Cardiac muscle cell (in vitro differentiated cells and primary cell): ENCODE measurements around the gene PIGC. TPM values are rescaled to one million over a fixed set of nuclear protein-coding genes. Genes with fewer than 3 reads are reported as not detected.

Experiments used
- DNase-seq, 2 donors: peaks; one replicate each; pipeline versions ENCODE4 v3.0.0 to v3.0.0-alpha.2; 2010 to 2017; ENCODE audit warnings: low read depth in 1 of 2, low spot score in 1 of 2
- H3K27ac ChIP-seq: fragments of 200-600 bp; sonication (generic); 2 replicates; pipeline ENCODE4 v1.5.1; 2016
- H3K27me3 ChIP-seq: fragments of 200-600 bp; sonication (generic); 2 replicates; pipeline ENCODE4 v1.6.0; 2016; ENCODE audit warnings: control low read depth
- H3K36me3 ChIP-seq: fragments of 200-600 bp; sonication (generic); 2 replicates; pipeline ENCODE4 v1.5.1; 2016; ENCODE audit warnings: control low read depth
- H3K4me1 ChIP-seq: fragments of 200-600 bp; sonication (generic); 2 replicates; pipeline ENCODE4 v1.8.1; 2017; ENCODE audit warnings: low read depth, mild to moderate bottlenecking, mixed run types
- H3K4me3 ChIP-seq: fragments of 200-600 bp; sonication (generic); 2 replicates; pipeline ENCODE4 v1.5.1; 2016; ENCODE audit warnings: mild to moderate bottlenecking
- H3K9me3 ChIP-seq: fragments of 200-600 bp; sonication (generic); 2 replicates; pipeline ENCODE4 v1.5.1; 2017; ENCODE audit warnings: low read depth, mild to moderate bottlenecking, control low read depth
- polyA plus RNA-seq: library from polyadenylated mRNA; unstranded; fragments of >200 nt; fragmentation: Nextera tagmentation; extraction: Ambion mirVana; gene quantifications from 2 replicates; pipeline ENCODE4 v1.2.1, GENCODE V29; 2016
- total RNA-seq: library from RNA; depleted of rRNA; stranded (reverse); fragments of >200 nt; gene quantifications from 2 replicates; pipeline ENCODE4 v1.2.3, GENCODE V29; 2016
- TF ChIP-seq, protein P1 (sequence below): IDR thresholded peaks from 2 replicates; pipeline ENCODE4 v1.5.1; 2012; ENCODE audit warnings: low read depth, mild to moderate bottlenecking, low read length

Gene PIGC
- total and polyA plus RNA-seq, 2 experiments from 2014 or later: 10.9 to 35.1 TPM

DNA sequence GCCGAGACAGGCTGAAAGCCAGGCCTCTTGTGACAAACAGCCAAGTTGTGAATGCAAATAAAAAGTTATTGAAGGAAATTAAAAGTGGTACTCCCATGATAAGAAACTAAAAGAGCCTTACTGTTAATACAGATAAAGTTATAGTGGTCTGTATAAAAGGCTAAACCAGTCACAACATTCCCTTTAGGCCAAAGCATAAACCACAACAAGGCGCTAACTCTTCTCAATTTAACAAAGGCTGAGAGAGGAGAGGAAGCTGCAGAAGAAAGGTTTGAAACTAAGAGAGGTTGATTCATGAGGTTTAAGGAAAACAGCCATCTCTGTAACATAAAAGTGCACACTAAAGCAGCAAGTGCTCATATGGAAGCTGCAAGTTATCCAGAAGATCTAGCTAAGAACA lies 12.7 kb downstream of the PIGC start:
- TF ChIP-seq, protein P1, sequence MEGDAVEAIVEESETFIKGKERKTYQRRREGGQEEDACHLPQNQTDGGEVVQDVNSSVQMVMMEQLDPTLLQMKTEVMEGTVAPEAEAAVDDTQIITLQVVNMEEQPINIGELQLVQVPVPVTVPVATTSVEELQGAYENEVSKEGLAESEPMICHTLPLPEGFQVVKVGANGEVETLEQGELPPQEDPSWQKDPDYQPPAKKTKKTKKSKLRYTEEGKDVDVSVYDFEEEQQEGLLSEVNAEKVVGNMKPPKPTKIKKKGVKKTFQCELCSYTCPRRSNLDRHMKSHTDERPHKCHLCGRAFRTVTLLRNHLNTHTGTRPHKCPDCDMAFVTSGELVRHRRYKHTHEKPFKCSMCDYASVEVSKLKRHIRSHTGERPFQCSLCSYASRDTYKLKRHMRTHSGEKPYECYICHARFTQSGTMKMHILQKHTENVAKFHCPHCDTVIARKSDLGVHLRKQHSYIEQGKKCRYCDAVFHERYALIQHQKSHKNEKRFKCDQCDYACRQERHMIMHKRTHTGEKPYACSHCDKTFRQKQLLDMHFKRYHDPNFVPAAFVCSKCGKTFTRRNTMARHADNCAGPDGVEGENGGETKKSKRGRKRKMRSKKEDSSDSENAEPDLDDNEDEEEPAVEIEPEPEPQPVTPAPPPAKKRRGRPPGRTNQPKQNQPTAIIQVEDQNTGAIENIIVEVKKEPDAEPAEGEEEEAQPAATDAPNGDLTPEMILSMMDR: no peak
- Histone ChIP-seq H3K36me3 (no peaks in the 10 kb centered on the region), H3K9me3 (no peaks in the 10 kb centered on the region), H3K4me3 (no peak overlapping the region), H3K27ac (no peak overlapping the region), H3K4me1 (no peaks in the 10 kb centered on the region), H3K27me3 (no peaks in the 10 kb centered on the region)
- DNase-seq: no peak

GRCh38 chr1:172430128-172430454 lies 13.8 kb downstream of the PIGC start:
- no peaks in the 10 kb centered on the region for H3K27me3 ChIP-seq
- H3K36me3 ChIP-seq: no peaks in the 10 kb centered on the region
- H3K27ac ChIP-seq: no peak overlapping the region
- DNase-seq: no peak
- no peaks in the 10 kb centered on the region for H3K9me3 ChIP-seq
- TF ChIP-seq, protein P1: no peak
- no peaks in the 10 kb centered on the region for H3K4me1 ChIP-seq
- H3K4me3 ChIP-seq: no peak overlapping the region

GRCh38 chr1:172429331-172430127 lies 14.3 kb downstream of the PIGC start:
- TF ChIP-seq, protein P1: peak; percentile 77
- DNase-seq: peak; percentile 52 to 82
- no peaks in the 10 kb centered on the region for H3K9me3 ChIP-seq

DNA sequence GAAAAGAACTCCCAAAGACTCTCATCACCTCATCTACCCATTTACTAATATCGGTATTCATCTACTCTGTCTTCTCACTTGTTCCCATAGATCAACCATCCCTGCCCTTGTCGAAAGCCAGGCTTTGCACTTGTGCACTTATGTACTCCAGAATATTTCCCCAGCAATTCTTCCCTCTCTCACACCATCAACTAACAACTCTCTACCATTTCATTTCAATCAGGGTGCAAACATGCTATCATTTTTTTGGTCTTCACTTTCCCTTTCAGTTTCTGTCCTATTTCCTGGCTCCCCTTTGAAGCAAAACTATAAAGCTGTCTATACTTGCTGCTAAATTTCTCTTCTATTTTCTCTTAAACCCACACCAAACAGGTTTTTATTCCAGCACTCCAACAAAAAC lies 16.7 kb downstream of the PIGC start:
- no peak for DNase-seq
- Histone ChIP-seq H3K4me1 (no peaks in the 10 kb centered on the region), H3K9me3 (no peaks in the 10 kb centered on the region), H3K36me3 (no peaks in the 10 kb centered on the region), H3K4me3 (no peak overlapping the region), H3K27ac (no peak overlapping the region), H3K27me3 (no peaks in the 10 kb centered on the region)
- TF ChIP-seq, protein P1: no peak

More at GRCh38 chr1:172429331-172430127, 14.3 kb downstream of the PIGC start:
- no peaks in the 10 kb centered on the region for H3K36me3 ChIP-seq
- no peaks in the 10 kb centered on the region for H3K27me3 ChIP-seq
- H3K27ac ChIP-seq: no peak overlapping the region
- H3K4me3 ChIP-seq: no peak overlapping the region
- no peaks in the 10 kb centered on the region for H3K4me1 ChIP-seq

DNA sequence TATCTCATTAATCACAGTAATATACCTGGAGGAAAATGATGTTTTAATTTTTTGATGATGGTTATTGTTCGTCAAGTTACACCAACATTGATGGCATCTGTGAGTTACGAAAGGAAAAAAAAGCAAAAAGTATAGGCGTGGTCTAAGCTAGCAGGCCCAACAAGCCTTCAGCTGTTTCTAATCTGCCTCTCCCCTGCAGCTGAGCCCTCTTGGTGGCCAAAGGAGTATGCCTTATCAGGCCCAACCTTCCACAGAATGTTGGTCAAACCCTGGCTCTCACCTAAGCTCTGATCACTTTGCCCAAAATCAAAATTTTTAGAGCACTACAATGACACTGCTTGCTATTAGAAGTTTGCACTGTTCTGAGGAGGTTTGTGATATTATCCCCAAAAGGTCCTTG lies 18.5 kb downstream of the PIGC start:
- TF ChIP-seq, protein P1: no peak
- DNase-seq: no peak
- Histone ChIP-seq H3K27ac (no peak overlapping the region), H3K9me3 (no peaks in the 10 kb centered on the region), H3K36me3 (no peaks in the 10 kb centered on the region), H3K4me3 (no peak overlapping the region), H3K4me1 (no peaks in the 10 kb centered on the region), H3K27me3 (no peaks in the 10 kb centered on the region)
